A549 (cell line): ENCODE results near the gene CYB561D2.

ENCODE experiments used
- FOSB ChIP-seq: fragments of 250-450 bp; sonication (Bioruptor Pico); IDR thresholded peaks from 2 replicates; pipeline ENCODE4 v1.5.0; 2020; ENCODE audit warnings: mild to moderate bottlenecking, moderate library complexity
- MYC ChIP-seq: IDR thresholded peaks from 2 replicates; pipeline ENCODE4 v1.6.1; 2012; ENCODE audit warnings: mild to moderate bottlenecking, inconsistent platforms, low read length, improper control_type of control experiment, borderline replicate concordance
- ZC3H11A ChIP-seq: fragments of 450-650 bp; IDR thresholded peaks from 2 replicates; pipeline ENCODE4 v1.6.1; 2014; ENCODE audit warnings: antibody characterized with exemption, mild to moderate bottlenecking
- TF ChIP-seq, protein P1 (sequence below): fragments of >200 bp; sonication (Bioruptor Twin); formaldehyde crosslinking; IDR thresholded peaks from 3 replicates; pipeline ENCODE4 v1.5.1; 2016

DNA sequence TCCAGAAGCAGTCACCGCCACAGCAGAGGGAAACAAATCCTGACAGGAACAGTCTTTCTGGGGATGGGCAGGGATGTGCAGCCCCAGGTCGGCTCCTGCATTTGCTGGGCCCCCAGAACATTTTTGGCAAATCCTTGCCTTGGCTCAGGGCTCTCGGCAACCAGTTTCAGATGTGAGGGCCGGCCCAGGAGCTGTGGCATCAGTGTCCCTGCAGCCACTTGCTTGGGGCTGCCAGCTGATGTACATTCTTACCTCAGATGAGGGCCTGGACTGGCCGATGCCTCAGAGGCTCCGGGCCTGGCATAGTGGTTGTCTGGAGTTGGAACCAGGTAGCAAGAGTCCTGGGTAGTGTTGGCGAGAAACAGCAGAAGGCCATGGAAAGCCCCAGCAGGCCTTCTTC, 4.2 kb downstream of the CYB561D2 start:
- TF ChIP-seq, protein P1, sequence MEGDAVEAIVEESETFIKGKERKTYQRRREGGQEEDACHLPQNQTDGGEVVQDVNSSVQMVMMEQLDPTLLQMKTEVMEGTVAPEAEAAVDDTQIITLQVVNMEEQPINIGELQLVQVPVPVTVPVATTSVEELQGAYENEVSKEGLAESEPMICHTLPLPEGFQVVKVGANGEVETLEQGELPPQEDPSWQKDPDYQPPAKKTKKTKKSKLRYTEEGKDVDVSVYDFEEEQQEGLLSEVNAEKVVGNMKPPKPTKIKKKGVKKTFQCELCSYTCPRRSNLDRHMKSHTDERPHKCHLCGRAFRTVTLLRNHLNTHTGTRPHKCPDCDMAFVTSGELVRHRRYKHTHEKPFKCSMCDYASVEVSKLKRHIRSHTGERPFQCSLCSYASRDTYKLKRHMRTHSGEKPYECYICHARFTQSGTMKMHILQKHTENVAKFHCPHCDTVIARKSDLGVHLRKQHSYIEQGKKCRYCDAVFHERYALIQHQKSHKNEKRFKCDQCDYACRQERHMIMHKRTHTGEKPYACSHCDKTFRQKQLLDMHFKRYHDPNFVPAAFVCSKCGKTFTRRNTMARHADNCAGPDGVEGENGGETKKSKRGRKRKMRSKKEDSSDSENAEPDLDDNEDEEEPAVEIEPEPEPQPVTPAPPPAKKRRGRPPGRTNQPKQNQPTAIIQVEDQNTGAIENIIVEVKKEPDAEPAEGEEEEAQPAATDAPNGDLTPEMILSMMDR, result no peak
- TF ChIP-seq MYC (no peak), ZC3H11A (no peak), FOSB (CRISPR knock-in tag) (no peak)
